ENCODE measurements around the gene LTBP1.

DNA sequence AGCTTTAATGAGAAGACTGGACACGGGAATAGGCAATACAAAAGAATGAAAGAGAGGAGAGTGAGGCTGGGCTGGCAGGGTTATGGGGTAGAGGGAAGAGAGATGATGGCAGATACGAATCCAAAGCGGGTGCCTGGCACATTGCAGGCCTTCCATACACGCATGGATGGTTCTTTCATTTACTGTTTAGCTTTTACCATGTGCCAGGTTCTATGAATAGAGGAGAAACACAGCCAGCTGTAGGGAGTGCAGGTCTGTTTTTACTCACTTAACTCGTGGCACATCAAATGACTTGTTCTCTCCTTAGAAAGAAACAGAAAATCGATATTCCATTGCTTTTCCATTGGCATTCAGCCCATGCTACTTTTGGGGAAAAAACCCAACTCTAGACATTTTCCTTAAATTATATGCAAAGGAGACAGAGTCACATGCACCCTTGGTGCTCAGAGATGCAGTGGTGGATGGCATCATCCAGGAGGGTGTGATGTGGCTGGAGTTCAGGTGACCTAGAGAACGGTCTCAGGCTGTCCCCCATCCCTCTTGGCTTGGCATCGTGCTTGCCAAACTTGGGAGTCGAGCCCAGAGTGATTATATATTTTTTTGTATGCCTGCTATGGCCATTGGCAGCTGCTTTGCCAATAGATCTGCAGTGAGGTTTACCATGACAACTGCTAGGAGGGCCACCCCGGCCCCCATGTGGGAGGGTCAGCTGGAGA is 6.2 kb downstream of the LTBP1 start:
- TF ChIP-seq, protein P1, sequence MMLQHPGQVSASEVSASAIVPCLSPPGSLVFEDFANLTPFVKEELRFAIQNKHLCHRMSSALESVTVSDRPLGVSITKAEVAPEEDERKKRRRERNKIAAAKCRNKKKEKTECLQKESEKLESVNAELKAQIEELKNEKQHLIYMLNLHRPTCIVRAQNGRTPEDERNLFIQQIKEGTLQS (IDR thresholded peaks at IDR 0.05; ENCODE audit: borderline replicate concordance, extremely low read depth, low read depth, low read length), result no peak
- TF ChIP-seq, protein P2, sequence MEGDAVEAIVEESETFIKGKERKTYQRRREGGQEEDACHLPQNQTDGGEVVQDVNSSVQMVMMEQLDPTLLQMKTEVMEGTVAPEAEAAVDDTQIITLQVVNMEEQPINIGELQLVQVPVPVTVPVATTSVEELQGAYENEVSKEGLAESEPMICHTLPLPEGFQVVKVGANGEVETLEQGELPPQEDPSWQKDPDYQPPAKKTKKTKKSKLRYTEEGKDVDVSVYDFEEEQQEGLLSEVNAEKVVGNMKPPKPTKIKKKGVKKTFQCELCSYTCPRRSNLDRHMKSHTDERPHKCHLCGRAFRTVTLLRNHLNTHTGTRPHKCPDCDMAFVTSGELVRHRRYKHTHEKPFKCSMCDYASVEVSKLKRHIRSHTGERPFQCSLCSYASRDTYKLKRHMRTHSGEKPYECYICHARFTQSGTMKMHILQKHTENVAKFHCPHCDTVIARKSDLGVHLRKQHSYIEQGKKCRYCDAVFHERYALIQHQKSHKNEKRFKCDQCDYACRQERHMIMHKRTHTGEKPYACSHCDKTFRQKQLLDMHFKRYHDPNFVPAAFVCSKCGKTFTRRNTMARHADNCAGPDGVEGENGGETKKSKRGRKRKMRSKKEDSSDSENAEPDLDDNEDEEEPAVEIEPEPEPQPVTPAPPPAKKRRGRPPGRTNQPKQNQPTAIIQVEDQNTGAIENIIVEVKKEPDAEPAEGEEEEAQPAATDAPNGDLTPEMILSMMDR (IDR thresholded peaks at IDR 0.05 in 2 of 3, conservative IDR thresholded peaks at IDR 0.05 in 1 of 3; ENCODE audit: control insufficient read depth in 2 of 3, extremely low read depth in 1 of 3, insufficient read depth in 1 of 3, low read depth in 3 of 3, low read length in 3 of 3), result no peak
- TF ChIP-seq ZNF24 (IDR thresholded peaks at IDR 0.05) (no peak), SMAD1 (IDR thresholded peaks at IDR 0.05; ENCODE audit: low read depth, partially characterized antibody) (no peak), CBFB (IDR thresholded peaks at IDR 0.05; ENCODE audit: low read depth) (no peak), JUNB (IDR thresholded peaks at IDR 0.05) (no peak), PAX5 (IDR thresholded peaks at IDR 0.05; ENCODE audit: borderline replicate concordance, low read depth, low read length) (no peak), CREB1 (IDR thresholded peaks at IDR 0.05; ENCODE audit: low read depth) (no peak), SIN3A (IDR thresholded peaks at IDR 0.05; ENCODE audit: low read depth, low read length) (no peak)

All from GM12878 (cell line).